CD14-positive monocyte (primary cell): ENCODE data around the gene MS4A18. TPM values are rescaled to one million over a fixed set of nuclear protein-coding genes. Genes with fewer than 3 reads are reported as not detected.

Source experiments
- DNase-seq, 3 donors: peaks; one replicate each; pipeline ENCODE4 v3.0.0-alpha.2; 2011 to 2022
- H2AFZ ChIP-seq: 2 replicates; pipeline ENCODE4 v1.6.0; 2012; ENCODE audit warnings: mild to moderate bottlenecking, low read depth, low read length, inconsistent platforms; ENCODE audit not compliant: insufficient read depth, poor library complexity, severe bottlenecking
- H3K27ac ChIP-seq, 2 donors: 1 replicate in 1 of 2; 2 replicates in 1 of 2; pipeline ENCODE4 v1.5.1; 2012 to 2013; ENCODE audit warnings: low read length in 2 of 2, control low read depth in 1 of 2, inconsistent platforms in 1 of 2, low read depth in 1 of 2, mild to moderate bottlenecking in 1 of 2
- H3K27me3 ChIP-seq, 2 donors: one replicate each; pipeline versions ENCODE4 v1.6.0 to v1.6.1; 2011 to 2013; ENCODE audit warnings: low read length in 2 of 2; ENCODE audit not compliant: control insufficient read depth in 2 of 2, insufficient read depth in 2 of 2
- H3K36me3 ChIP-seq, 2 donors: replicated peaks in 1 of 2; 1 replicate in 1 of 2; 2 replicates in 1 of 2; pipeline versions ENCODE4 v1.5.1 to v1.6.1; 2012 to 2013; ENCODE audit warnings: low read length in 2 of 2, control low read depth in 1 of 2, inconsistent platforms in 1 of 2, mild to moderate bottlenecking in 1 of 2; ENCODE audit not compliant: insufficient read depth in 2 of 2, control insufficient read depth in 1 of 2
- H3K4me1 ChIP-seq, 2 donors: 1 replicate in 1 of 2; 2 replicates in 1 of 2; pipeline versions ENCODE4 v1.5.1 to v1.6.1; 2012 to 2013; ENCODE audit warnings: low read length in 2 of 2, control low read depth in 1 of 2, inconsistent platforms in 1 of 2, mild to moderate bottlenecking in 1 of 2, moderate library complexity in 1 of 2; ENCODE audit not compliant: insufficient read depth in 2 of 2, control insufficient read depth in 1 of 2
- H3K4me2 ChIP-seq: replicated peaks from 2 replicates; pipeline ENCODE3; 2012; ENCODE audit warnings: low read length, moderate library complexity, mild to moderate bottlenecking; ENCODE audit not compliant: poor library complexity, severe bottlenecking; ENCODE audit errors: extremely low read depth
- H3K4me3 ChIP-seq, 3 experiments: fragments of 200-600 bp in 1 of 3; sonication (generic) in 1 of 3; replicated peaks in 1 of 3; 1 replicate in 2 of 3; 2 replicates in 1 of 3; pipeline ENCODE4 v1.5.1; 2011 to 2013; ENCODE audit warnings: low read length in 3 of 3, mild to moderate bottlenecking in 3 of 3, control low read depth in 2 of 3, low read depth in 2 of 3, inconsistent platforms in 1 of 3, moderate library complexity in 1 of 3
- H3K79me2 ChIP-seq: 2 replicates; pipeline ENCODE4 v1.6.0; 2012; ENCODE audit warnings: mild to moderate bottlenecking, control low read depth, inconsistent platforms, low read length, moderate library complexity; ENCODE audit not compliant: insufficient read depth
- H3K9ac ChIP-seq: 2 replicates; pipeline ENCODE4 v1.6.0; 2017; ENCODE audit warnings: low read length, mild to moderate bottlenecking; ENCODE audit not compliant: insufficient read depth, poor library complexity, severe bottlenecking
- H3K9me3 ChIP-seq, 2 donors: replicated peaks in 1 of 2; 1 replicate in 1 of 2; 2 replicates in 1 of 2; pipeline versions ENCODE4 v1.5.1 to v1.6.1; 2012 to 2013; ENCODE audit warnings: low read length in 2 of 2, control low read depth in 1 of 2; ENCODE audit not compliant: control insufficient read depth in 1 of 2, insufficient read depth in 1 of 2
- H4K20me1 ChIP-seq: 2 replicates; pipeline ENCODE4 v1.6.0; 2012; ENCODE audit warnings: mild to moderate bottlenecking, low read length, control low read depth, moderate library complexity; ENCODE audit not compliant: insufficient read depth
- H3K27ac Mint-ChIP-seq, 7 donors: one replicate each; pipeline ENCODE4 v1.8.0; 2020; ENCODE audit warnings: mild to moderate bottlenecking in 7 of 7, mixed read lengths in 7 of 7, moderate library complexity in 6 of 7, inconsistent platforms in 2 of 7
- H3K27me3 Mint-ChIP-seq, 3 donors: one replicate each; pipeline ENCODE4 v1.8.0; 2021 to 2022; ENCODE audit warnings: low read depth in 3 of 3, mild to moderate bottlenecking in 3 of 3, mixed read lengths in 3 of 3, moderate library complexity in 3 of 3, inconsistent platforms in 1 of 3
- H3K36me3 Mint-ChIP-seq, 2 donors: one replicate each; pipeline ENCODE4 v1.8.0; 2020; ENCODE audit warnings: mixed read lengths in 2 of 2, inconsistent platforms in 1 of 2, mild to moderate bottlenecking in 1 of 2
- H3K4me1 Mint-ChIP-seq: one replicate; pipeline ENCODE4 v1.8.0; 2020; ENCODE audit warnings: mild to moderate bottlenecking, mixed read lengths
- H3K4me3 Mint-ChIP-seq, 2 donors: one replicate each; pipeline ENCODE4 v1.8.0; 2020; ENCODE audit warnings: mild to moderate bottlenecking in 2 of 2, mixed read lengths in 2 of 2, moderate library complexity in 1 of 2
- H3K9me3 Mint-ChIP-seq, 7 donors: one replicate each; pipeline ENCODE4 v1.8.0; 2020 to 2022; ENCODE audit warnings: mixed read lengths in 7 of 7, mild to moderate bottlenecking in 6 of 7, moderate library complexity in 6 of 7, inconsistent platforms in 2 of 7
- WGBS: methylation state at CpG from one replicate; pipeline ENCODE4 v1.1.5; 2013; ENCODE audit warnings: missing lambda C conversion rate; ENCODE audit not compliant: insufficient coverage; 5-methylcytosine and 5-hydroxymethylcytosine counted together
- intact Hi-C, 2 donors: fragments of 100-400 bp; cut with micrococcal nuclease; formaldehyde crosslinking; loops; one replicate each; pipeline versions ENCODE4 v1.15.0 to v1.15.1; 2023
- polyA plus RNA-seq, 3 donors: library from polyadenylated mRNA; depleted of rRNA in 1 of 3; unstranded in 2 of 3; stranded (reverse) in 1 of 3; fragments of 300-500 nt in 2 of 3; fragments of >200 nt in 1 of 3; fragmentation: Illumina TruSeq in 2 of 3; gene quantifications; 1 replicate in 2 of 3; 2 replicates in 1 of 3; pipeline ENCODE4 v1.2.3, GENCODE V29; 2012 to 2021
- TF ChIP-seq, protein P1 (sequence below): fragments of 200-600 bp; IDR thresholded peaks from one replicate; pipeline ENCODE4 v1.8.0; 2022; ENCODE audit warnings: antibody characterized with exemption, mild to moderate bottlenecking

The MS4A18 gene
- polyA plus RNA-seq, 3 donors, result not detected

- H3K4me1 Mint-ChIP-seq, result peaks cover 3% of the 10 kb centered on the region
- H2AFZ ChIP-seq, result no peak overlapping the region
- no peak for DNase-seq
- H3K4me3 ChIP-seq, result no peak overlapping the region
- TF ChIP-seq, protein P1, sequence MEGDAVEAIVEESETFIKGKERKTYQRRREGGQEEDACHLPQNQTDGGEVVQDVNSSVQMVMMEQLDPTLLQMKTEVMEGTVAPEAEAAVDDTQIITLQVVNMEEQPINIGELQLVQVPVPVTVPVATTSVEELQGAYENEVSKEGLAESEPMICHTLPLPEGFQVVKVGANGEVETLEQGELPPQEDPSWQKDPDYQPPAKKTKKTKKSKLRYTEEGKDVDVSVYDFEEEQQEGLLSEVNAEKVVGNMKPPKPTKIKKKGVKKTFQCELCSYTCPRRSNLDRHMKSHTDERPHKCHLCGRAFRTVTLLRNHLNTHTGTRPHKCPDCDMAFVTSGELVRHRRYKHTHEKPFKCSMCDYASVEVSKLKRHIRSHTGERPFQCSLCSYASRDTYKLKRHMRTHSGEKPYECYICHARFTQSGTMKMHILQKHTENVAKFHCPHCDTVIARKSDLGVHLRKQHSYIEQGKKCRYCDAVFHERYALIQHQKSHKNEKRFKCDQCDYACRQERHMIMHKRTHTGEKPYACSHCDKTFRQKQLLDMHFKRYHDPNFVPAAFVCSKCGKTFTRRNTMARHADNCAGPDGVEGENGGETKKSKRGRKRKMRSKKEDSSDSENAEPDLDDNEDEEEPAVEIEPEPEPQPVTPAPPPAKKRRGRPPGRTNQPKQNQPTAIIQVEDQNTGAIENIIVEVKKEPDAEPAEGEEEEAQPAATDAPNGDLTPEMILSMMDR, result no peak
- H3K9me3 ChIP-seq, result no peaks in the 10 kb centered on the region
- no peaks in the 10 kb centered on the region for H3K79me2 ChIP-seq
- H3K27ac Mint-ChIP-seq, result no peak overlapping the region
- no peak overlapping the region for H3K9ac ChIP-seq
- H3K36me3 Mint-ChIP-seq, result no peaks in the 10 kb centered on the region
- H3K4me3 Mint-ChIP-seq, result no peak overlapping the region
- WGBS, result 82% methylated on average over 3 of the region's 10 CpGs
- intact Hi-C loops, result no loop called here
- no peaks in the 10 kb centered on the region for H3K4me1 ChIP-seq
- no peaks in the 10 kb centered on the region for H3K27me3 ChIP-seq
- no peaks in the 10 kb centered on the region for H4K20me1 ChIP-seq
- no peak overlapping the region for H3K4me2 ChIP-seq
- peaks cover 4 to 26% (median 6%) of the 10 kb centered on the region in 3 donors for H3K27me3 Mint-ChIP-seq
- no peaks in the 10 kb centered on the region for H3K36me3 ChIP-seq
- H3K27ac ChIP-seq, result no peak overlapping the region
- peaks cover 0 to 8% (median 0%) of the 10 kb centered on the region in 7 donors for H3K9me3 Mint-ChIP-seq
Observed at GRCh38 chr11:60766547-60766946, 42.0 kb downstream of the MS4A18 start.

DNA sequence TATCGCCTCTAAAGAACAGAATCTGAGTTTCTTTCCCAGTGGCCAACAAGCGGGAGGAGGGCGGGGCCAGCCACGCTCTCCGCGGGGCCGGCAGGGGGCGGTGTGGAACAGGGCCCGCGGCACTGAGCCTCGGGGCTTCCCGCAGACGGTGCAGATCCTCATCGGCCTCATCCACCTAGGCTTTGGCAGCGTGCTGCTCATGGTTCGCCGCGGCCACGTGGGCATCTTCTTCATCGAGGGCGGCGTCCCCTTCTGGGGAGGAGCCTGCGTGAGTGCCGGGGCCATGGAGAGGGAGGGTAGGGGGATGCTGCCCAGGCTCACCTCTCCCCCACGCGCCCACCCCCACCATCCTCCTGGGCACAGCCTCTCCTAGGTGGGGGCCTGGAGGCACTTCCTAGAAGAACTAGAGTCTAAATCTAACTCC lies 42.9 kb downstream of the MS4A18 start:
- H3K9me3 Mint-ChIP-seq, result peaks cover 0 to 8% (median 0%) of the 10 kb centered on the region in 7 donors
- TF ChIP-seq, protein P1, result peak; percentile 52
- Histone ChIP-seq H4K20me1 (no peaks in the 10 kb centered on the region), H3K27me3 (no peaks in the 10 kb centered on the region), H3K9me3 (no peaks in the 10 kb centered on the region), H3K4me2 (no peak overlapping the region), H3K36me3 (no peaks in the 10 kb centered on the region), H3K9ac (no peak overlapping the region), H2AFZ (no peak overlapping the region), H3K79me2 (no peaks in the 10 kb centered on the region), H3K4me3 (no peak overlapping the region), H3K27ac (no peak overlapping the region), H3K4me1 (no peaks in the 10 kb centered on the region)
- intact Hi-C loops, result no loop called here
- H3K27me3 Mint-ChIP-seq, result peaks cover 4 to 26% (median 6%) of the 10 kb centered on the region in 3 donors
- H3K27ac Mint-ChIP-seq, result no peak overlapping the region
- no peak overlapping the region for H3K4me3 Mint-ChIP-seq
- no peaks in the 10 kb centered on the region for H3K4me1 Mint-ChIP-seq
- DNase-seq, result no peak
- H3K36me3 Mint-ChIP-seq, result no peaks in the 10 kb centered on the region
- 44% methylated on average over 15 of the region's 26 CpGs for WGBS
